GM19023 (cell line): ENCODE measurements around the gene TRUB1.

Source experiments
- ATAC-seq: cut with Tn5 transposase; IDR thresholded peaks from one replicate; pipeline ENCODE4 v1.9.1; 2021; ENCODE audit warnings: mild to moderate bottlenecking, moderate library complexity; ENCODE audit not compliant: unreplicated experiment

Gene TRUB1

DNA sequence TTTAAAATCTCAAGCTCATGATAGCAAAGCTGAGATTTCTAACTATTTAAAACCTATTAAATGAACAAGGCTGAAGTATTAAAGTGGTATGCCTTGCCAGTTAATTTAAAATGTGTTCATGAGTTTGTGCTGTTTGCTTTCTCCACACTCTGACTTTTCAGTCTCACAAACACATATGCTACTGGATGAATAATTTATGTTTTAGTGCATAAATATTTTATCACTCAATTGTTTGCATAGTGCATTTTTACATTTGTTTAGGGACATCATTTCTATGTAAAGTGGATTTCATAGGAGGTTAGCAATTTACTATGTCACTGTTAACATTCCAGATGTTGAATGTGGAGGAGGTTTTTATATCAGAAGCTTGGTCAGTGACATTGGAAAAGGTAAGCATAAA lies 36.0 kb downstream of the TRUB1 start:
- ATAC-seq = no peak

GRCh38 chr10:114974625-114975024 lies 36.6 kb downstream of the TRUB1 start:
- ATAC-seq = no peak

DNA sequence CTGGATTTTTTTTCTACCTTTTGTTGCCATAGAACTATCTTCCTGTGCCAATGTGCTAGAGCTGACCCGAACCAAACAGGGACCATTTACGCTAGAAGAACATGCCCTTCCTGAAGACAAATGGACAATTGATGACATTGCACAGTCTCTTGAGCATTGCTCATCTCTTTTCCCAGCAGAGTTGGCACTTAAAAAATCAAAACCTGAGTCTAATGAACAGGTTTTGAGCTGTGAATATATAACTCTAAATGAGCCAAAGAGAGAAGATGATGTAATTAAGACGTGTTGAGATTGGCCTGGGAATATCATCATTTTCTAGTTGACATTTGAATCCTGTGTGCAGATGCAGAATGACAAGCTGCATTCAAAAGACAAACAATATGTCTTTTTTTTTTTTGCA lies 37.1 kb downstream of the TRUB1 start:
- no peak for ATAC-seq

DNA sequence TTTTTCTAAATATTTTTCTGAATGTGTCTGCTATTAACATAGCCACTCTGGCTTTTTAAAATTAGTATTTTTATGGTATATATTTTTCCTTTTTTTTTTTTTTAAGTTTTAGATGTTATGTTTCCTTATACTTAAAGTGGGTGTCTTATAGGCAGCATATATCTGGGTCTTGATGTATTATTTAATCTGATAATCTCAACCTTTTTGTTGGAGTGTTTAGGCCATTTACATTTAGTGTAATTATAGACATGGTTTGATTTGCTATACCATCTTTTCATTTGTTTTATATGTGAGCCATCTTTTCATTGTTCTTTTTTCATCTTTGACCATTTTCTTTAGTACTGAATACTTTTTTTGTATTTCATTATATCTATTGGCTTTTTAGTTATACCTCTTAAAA lies 45.0 kb downstream of the TRUB1 start:
- ATAC-seq = no peak

DNA sequence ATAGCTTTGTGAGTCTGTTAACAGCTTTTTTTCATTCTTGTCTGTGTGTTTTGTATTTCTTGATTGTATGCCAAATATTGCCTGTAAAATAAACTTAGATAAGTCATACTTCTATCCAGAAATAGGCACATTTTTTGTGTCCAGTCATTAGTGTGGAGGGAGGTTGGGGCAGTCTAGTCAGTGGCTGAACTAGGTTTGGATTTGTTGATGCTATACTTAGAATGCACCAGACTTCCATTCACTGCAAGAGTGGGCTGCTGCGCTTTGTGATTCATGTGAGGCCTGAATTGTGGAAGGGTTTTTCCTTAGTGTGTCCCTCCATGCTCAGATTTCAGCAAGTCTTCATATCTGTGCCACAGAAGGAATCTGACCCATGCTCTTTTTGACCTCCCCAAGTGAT lies 50.0 kb downstream of the TRUB1 start:
- no peak for ATAC-seq

- no peak for ATAC-seq
Observed at GRCh38 chr10:114990586-114990985, 52.6 kb downstream of the TRUB1 start.

- ATAC-seq = no peak
Observed at GRCh38 chr10:114990991-114991390, 53.0 kb downstream of the TRUB1 start.

DNA sequence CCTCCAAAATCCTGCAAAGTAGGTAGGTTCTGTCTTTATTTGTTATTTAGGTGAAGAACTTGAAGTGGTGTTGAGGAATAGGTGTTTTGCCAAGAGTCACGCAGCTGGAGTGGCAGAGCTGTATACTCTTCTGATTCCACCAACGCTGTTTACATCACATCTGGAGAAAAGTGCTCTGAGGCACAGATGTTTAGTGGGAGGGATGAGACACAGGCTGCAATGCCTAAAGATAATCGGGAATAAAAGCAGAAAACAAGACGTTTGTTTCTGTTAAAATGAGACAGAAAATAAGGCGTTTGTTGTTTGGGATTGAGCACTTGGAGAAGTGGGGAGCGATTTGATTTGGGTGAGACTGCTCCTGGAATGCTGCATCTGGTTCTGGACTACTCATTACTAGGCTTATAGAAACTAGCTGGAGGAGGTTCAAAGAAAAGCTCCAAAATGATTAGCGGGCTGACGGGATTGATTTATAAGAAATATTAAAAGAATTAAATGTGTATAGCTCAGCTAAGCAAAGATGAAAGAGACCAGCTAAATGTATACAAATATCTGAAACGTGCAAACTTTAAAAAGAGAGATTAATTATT lies 54.3 kb downstream of the TRUB1 start:
- ATAC-seq = no peak

DNA sequence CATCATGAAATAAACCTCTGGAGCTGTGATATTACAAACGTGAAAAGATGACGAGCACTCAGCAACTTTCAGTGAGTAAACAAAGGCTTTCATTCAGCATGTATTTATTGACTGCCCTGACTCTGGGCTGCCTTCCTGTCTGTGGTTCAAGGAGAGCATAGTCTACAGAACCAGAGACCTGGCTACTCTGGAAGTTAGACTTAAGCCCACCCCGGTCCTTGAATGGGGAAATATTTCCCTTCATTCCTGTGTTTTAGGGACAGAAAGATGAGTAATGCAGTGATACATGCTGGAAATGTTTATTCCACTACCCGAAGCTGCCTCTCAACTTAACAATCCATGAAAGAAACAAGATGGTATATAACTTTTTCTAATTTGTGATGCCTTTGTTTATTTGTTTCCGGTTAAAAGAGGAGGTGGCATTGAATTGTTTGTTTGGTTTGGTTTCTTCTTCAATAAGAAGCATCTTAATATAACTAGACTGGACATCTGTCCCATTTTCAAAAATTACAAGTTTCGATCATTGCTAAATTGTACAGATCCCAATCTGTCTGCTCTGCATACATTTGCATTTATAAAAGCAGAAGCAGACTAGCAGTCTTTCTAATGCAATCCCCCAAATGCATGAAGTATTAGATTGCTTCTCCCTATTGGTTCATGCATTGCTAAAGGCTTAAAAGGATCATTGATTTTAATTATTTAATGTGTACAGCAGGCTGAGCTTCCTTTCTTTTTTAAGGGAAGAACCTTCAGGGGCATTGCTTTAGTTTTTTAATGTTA lies 57.7 kb downstream of the TRUB1 start:
- no peak for ATAC-seq

DNA sequence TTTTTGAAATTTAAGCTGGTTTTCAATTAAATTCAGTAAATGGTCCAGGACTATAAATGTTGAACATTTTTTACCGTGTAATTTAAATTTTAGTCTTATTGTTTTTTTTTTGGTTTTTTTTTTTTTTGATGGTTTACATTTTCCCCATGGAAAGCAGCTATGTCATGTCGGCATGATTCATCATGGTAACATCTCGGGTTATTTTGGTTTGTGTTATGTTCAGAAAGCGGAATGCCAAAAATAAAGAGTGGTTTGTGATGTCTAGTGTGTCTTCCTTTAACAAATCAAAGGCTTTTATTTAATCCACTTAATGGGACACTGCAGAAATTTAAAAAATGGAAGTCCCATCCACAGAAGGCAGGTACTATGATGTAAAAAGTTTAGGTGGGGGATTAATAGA lies 58.5 kb downstream of the TRUB1 start:
- ATAC-seq = no peak

DNA sequence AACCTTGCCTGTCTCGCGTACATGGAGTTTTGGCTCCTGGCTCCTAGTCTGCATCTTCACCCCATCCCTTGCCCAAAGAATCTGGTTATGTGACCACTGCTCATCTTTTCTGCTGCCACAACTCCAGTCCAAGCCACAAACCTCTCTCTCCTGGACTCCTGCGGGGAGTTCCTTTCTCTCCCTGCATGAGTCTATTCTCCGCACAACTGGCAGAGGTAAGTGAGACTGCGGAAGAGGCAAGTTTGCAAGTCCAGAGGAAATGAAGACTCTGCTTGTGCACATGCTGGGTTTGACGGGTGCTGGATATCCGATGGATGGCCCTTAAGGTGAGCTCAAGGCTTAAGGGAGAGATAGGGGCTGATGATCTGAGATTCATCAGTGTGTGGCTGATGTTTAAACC lies 61.0 kb downstream of the TRUB1 start:
- ATAC-seq = no peak

DNA sequence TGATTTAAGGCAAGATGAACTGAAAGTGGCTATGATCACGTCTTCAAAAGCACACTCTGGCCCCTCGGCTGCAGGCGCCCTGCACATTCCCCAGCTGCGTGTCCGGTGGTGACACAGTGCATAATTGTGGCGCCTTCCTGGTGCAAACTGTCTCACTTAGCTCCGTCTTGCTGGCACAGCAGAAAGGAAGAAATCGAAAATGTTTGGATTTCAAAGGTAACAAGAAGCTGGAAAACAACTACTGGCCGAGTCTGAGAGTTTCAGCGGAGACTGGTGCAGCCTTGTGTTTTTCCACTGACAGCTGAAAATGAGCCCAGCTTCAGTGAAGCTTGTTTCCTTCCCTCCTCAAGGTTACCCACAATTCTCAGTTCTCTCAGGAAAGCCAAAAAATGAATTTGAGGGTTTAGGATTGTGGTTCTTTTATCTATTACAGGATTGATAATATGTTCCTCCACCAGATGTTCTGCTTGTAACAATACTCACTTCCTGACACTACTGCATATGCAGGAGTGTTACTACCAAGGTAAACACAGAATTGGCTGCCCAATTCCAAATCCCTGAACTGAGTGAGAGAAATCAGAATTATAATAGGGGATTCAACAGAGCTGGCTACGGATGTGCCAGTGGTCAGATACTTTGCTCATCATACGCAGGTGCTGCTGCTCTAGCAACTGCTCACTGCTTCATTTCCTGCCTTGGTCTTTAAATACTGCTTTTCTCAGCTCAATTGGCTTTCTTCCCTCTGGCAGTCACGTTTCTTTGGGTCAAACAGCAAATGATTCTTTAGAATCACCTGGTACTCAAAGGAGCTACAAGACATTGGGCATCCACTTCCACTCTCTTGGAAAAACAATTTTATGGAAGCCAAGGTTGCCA lies 63.7 kb downstream of the TRUB1 start:
- ATAC-seq = peak; percentile 78

GRCh38 chr10:115003396-115003795 lies 65.4 kb downstream of the TRUB1 start:
- ATAC-seq = no peak

GRCh38 chr10:115004236-115004862 lies 66.4 kb downstream of the TRUB1 start:
- no peak for ATAC-seq

DNA sequence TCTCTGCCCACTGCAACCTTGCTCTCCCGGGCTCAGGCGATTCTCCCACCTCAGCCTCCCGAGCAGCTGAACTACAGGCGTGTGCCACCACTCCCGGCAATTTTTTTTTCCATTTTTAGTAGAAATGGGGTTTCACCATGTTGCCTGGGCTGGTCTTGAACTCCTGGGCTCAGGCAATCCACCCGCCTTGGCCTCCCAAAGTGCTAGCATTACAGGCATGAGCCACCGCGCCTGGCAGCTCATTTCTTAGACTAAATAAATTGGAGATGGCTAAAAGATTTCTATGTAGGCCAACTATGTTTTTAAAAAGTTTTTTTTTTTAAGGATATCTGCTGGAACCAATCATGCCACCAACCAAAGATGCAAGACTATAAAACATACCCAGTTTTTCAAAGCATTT lies 67.8 kb downstream of the TRUB1 start:
- ATAC-seq = no peak

GRCh38 chr10:115018185-115018931 lies 80.4 kb downstream of the TRUB1 start:
- ATAC-seq = no peak

GRCh38 chr10:115020449-115020848 lies 82.5 kb downstream of the TRUB1 start:
- ATAC-seq = no peak

GRCh38 chr10:115022733-115023132 lies 84.7 kb downstream of the TRUB1 start:
- peak; percentile 49 for ATAC-seq

DNA sequence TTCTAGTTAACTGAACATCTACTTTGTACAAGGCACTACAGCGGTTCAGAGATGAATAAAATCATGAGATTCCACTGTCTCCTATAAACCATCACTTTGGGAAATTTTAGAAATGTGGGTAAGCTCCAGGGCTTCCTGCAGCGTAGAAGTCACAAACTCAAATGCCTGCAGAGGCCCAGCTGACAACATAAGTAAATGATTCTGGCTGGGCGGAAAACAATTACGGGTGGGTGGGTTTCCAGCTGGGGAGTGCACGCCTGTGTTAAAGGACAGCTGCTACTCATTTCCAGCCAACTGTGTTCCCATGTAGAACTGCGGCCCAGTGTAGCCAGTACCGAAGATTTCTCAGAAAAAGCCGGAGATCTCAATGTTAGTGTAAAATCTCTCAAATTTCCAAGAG lies 85.7 kb downstream of the TRUB1 start:
- ATAC-seq = no peak

DNA sequence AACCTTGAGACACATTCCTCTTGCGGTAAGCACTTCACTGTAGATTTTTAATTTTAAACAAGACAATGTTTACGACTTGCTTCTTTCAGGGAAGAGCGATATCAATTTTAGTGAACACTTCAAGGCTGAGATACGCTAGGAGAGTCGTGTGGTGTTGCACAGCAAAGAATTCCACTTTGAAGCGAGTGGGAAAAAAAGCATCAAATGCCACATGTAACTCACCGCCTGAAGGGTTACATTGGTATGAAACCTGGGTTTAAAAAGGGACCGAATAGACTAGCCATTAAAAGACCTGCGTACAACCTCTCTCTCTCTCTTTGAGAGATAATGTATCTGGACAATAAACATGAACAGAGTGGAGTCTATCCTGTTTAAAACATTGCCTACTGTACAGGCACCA lies 86.4 kb downstream of the TRUB1 start:
- no peak for ATAC-seq
